Breast epithelium (tissue), 3 donors: ENCODE data around the gene ZNFX1.

ENCODE experiments used
- CTCF ChIP-seq, 3 donors: fragments of 450-650 bp; IDR thresholded peaks; one replicate each; pipeline ENCODE4 v1.5.1; 2016 to 2017; ENCODE audit warnings: antibody characterized with exemption in 3 of 3, mild to moderate bottlenecking in 3 of 3, moderate library complexity in 3 of 3
- POLR2A ChIP-seq: fragments of 450-650 bp; IDR thresholded peaks from one replicate; pipeline ENCODE4 v1.6.1; 2016; ENCODE audit warnings: antibody characterized with exemption, mild to moderate bottlenecking, moderate library complexity
- POLR2AphosphoS5 ChIP-seq, 3 donors: sonication (generic); formaldehyde crosslinking; IDR thresholded peaks; one replicate each; pipeline ENCODE4 v1.6.1; 2017; ENCODE audit warnings: antibody characterized with exemption in 3 of 3

- TF ChIP-seq CTCF (IDR thresholded peaks at IDR 0.05) (peak; percentile 29 to 64 (median 52)), POLR2AphosphoS5 (IDR thresholded peaks at IDR 0.05) (no peak), POLR2A (no peak)
These were observed 31.7 kb downstream of the ZNFX1 start for GRCh38 chr20:49245921-49246740.
